DMS114 treated with DMSO at 0.1 percent for 48 hours (cell line): ENCODE data around the gene TRIM16.
"Not testable (repeated sequence)": the region's sequence is repeated elsewhere in the genome, so short reads cannot be mapped to it uniquely, and the experiment has no call there.

Source experiments
- DNase-seq: peaks from one replicate; lab custom pipeline; 2025; ENCODE audit not compliant: unreplicated experiment; lab: John Stamatoyannopoulos, UW

Gene TRIM16

GRCh38 chr17:15619331-15620058, 64.6 kb downstream of the TRIM16 start, which contains the start of gene FBXW10B:
Gene FBXW10B, minus strand, starts transcription at chr17:15619704. Its CDS starts 192 bp downstream, at chr17:15619512.
- not testable (repeated sequence) for DNase-seq

GRCh38 chr17:15616828-15617227, 67.3 kb downstream of the TRIM16 start:
- DNase-seq: not testable (repeated sequence)

- DNase-seq: not testable (repeated sequence)
Observed at GRCh38 chr17:15615850-15616249, 68.3 kb downstream of the TRIM16 start.

- DNase-seq: not testable (repeated sequence)
Observed at GRCh38 chr17:15613111-15613510, 71.0 kb downstream of the TRIM16 start.

GRCh38 chr17:15592960-15593359, 91.2 kb downstream of the TRIM16 start:
- not testable (repeated sequence) for DNase-seq

- not testable (repeated sequence) for DNase-seq
Observed at GRCh38 chr17:15591986-15592385, 92.1 kb downstream of the TRIM16 start.

GRCh38 chr17:15590844-15591243, 93.3 kb downstream of the TRIM16 start:
- not testable (repeated sequence) for DNase-seq

GRCh38 chr17:15589544-15590536, 94.3 kb downstream of the TRIM16 start:
- DNase-seq: not testable (repeated sequence)

- DNase-seq: not testable (repeated sequence)
Observed at GRCh38 chr17:15588017-15588416, 96.1 kb downstream of the TRIM16 start.

- not testable (repeated sequence) for DNase-seq
Observed at GRCh38 chr17:15583313-15583712, 100.8 kb downstream of the TRIM16 start.

- not testable (repeated sequence) for DNase-seq
Observed at GRCh38 chr17:15581462-15581861, 102.6 kb downstream of the TRIM16 start.
